NCI-H1436 (cell line): ENCODE measurements around the gene STAC3.
A peak's percentile ranks its signal among the peaks of the same experiment; 100 is the strongest.

Experiments
- DNase-seq: peaks from one replicate; lab custom pipeline; 2025; lab: John Stamatoyannopoulos, UW

STAC3 gene

DNA sequence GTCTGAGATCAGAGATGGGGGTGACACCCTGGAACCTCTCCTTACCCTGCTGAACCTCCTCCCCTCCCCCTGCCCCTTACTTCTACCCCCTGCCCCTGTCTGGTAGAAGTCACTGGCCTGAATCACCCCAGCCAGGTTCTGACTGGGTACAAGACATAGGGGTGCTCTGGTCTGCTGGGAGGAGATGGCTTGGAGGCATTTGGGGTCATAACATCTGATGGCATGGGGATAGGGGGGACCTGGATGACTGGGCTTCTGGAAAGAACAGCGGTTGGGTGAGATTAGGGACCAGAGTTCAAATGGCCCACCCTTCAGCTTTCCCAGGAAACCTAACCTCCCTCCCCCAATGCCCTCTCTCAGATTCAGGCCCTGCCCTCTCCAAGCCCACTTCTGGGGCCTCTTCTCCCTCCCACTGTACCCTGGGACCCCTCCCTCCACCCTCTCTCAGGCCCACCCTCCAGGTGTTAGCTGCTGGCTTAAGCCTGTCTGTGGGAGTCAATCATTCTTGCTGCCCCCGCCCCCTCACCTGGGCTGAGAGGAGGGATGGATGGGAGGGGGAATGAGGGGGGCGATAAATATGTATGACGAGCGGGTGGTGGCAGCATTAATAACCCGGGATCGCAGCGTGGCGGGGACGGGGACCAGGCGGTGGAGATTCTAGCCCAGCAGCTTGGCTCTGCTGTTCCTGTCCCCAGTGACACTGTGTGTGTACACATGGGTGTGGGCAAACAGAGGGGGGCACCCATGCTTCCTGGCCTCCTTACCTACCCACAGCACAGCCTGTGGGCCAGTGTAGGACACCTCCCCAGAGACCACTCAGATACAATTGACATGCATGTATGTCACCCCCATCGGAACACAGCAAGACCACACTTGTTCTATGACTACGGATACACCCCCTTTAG, 28.4 kb downstream of the STAC3 start:
- DNase-seq, result no peak

DNA sequence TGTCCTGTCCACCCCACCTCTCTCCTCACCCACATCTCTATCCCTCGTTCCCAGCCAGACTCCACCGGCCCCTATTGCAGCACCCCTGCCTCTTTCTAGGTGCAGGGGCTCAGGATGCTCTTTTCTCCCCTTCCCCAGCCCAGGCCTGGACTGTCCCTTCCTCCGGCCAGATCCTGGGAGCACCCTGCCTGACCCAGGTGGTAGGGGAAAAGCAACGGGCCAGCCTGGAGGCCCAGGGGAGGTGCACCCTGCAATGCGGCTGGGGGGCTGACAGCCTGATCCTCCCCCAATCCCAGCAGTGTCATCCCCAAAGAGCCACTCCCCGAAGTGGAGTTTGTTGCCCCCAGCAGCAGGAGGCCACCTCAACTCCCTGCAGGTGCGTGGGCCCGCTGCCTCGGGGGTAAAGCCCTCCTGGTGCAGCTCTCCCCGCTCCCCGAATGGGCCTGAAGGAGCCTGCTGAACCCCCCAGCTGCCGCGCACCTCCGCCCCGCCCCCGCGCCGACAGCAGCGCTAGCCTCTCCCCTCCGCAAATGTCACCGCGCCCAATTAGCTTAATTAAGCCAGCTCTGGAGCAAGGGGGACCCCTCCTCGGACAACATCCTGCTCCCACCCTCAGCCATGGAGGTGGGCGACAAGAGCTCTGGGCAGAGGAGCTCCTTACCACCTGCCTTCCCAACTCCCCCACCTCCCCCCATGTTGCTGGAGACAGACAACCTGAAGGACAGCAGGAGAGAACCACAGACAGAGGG, 29.6 kb downstream of the STAC3 start:
- no peak for DNase-seq

DNA sequence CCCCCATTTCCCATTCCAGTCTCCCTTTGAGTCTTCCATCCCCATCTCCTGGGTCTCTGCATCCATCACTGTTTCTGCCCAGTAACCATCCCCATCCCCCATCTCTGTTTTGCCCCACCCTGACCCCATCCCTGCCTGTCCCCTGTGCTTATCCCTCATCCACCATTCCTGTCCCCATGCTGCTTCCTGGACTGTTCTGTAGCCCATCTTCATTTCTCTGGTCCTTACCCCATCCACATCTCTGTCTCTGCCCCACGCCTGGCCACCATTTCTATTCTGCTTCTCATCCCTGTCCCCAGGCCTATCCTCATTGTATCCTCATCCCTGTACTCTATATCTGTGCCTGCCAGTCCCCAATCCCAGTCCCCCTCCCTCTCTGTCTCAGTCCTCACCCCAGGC, 30.2 kb downstream of the STAC3 start:
- DNase-seq, result no peak

DNA sequence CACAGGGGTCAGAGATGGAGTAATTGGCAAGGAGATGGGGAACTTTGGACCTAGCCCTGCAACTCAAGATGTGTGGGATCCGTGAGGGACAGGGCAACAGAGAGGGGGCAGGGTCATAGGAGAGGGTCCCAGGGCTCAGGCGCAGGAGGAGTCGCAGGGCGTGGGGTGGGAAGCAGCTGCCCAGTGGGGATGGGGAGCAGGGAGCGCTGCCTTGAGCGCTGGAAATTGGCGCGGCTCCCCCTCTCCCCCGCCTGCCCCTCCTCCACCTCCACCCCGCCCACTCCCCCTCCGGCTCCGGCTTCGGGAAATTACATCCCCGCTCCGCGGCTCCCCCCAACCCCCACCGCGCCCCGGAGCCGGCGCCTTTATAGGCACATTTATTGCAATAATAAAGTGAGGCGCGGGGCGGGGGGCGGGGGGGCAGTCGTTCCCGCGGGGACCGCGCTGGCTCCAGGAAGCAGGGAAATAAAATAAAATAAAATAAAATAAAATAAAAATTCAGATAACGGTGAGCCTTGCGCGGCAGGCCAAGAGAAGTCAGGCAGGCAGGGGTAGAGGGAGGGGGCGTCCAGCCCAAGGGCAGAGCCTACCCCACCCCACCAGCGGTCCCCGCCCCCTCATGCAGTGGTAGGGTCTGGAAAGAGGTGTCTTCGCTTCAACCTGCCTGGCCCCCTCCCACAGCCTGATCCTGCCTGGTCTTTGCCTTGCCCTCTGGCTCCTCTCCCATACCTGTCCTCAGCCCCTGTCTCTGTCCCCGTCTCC, 30.8 kb downstream of the STAC3 start:
- DNase-seq, result no peak

DNA sequence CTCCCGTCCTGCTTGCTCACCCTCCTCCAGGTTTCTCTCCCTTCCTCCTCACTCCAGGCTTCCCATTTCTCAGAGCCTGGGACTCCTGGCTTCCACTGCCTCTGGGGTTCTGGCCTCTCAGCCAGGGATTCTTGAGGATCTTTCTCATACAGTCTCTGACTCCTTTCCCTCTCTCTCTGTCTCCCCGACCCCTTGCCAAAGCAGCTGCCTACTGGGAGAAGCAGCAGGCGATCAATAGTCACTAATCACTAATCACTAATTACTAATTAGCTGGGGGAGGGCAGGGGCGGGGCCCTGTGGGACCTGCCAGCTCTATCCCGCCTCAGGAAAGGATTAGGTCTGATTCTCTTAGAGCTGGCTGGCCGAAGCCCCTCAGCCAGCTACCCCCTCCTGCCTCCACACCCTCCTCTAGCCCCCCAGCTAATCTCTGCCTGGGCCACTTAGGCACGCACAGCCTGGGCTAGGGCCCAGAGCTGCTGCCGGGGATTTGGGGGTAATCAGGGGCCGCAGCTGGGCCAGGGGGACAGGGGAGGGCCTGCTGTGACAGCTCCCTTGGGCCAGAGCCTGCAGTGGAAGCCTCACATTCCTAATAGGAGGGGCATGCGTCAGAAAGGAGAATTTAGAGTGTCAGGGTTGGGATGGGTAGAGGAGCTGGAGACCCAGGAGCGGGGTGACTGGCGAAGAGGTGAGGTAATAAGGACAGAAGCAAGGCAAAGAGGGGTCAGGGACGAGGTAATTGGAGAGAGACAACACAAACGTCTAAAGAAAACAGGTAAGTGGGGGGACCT, 31.6 kb downstream of the STAC3 start:
- no peak for DNase-seq

DNA sequence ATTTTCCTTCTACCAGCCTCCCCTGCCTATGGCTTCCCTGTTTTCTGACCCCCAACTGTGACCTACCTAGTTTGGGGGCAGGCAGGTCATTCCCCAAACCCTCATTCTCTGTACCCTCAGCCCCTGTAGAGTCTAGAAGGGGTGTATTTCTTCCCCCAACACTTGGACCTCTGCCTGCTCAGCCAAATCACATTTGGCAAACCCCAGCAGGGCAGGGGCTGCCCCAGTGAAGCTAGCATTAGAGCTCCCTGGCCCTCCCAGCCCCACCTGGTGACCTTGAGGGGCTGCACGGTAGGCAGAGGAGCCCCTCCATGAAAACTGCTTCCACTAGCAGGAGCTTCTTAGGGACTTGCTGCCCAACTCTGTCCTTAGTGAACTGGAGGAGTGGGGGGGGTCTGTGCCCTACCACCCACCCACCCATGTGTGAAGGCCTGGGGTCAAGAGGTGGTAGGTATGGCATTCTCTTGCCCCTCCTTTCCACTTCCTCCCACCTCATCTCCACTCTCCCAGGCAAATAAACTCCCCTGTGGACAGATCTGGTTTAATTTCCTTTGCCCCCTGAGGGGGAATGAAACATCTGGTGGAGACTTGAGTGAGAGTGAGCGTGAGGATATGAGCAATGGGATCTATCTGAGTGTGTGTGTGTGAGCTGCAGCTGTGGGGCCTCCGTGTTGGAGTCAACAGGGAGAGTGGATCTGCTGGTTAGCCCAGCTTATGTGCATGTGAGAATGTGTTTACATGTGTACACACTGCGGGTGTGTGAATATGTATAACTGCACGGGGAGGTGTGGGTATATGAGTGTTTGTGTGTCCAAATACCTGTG, 32.7 kb downstream of the STAC3 start:
- DNase-seq, result no peak

DNA sequence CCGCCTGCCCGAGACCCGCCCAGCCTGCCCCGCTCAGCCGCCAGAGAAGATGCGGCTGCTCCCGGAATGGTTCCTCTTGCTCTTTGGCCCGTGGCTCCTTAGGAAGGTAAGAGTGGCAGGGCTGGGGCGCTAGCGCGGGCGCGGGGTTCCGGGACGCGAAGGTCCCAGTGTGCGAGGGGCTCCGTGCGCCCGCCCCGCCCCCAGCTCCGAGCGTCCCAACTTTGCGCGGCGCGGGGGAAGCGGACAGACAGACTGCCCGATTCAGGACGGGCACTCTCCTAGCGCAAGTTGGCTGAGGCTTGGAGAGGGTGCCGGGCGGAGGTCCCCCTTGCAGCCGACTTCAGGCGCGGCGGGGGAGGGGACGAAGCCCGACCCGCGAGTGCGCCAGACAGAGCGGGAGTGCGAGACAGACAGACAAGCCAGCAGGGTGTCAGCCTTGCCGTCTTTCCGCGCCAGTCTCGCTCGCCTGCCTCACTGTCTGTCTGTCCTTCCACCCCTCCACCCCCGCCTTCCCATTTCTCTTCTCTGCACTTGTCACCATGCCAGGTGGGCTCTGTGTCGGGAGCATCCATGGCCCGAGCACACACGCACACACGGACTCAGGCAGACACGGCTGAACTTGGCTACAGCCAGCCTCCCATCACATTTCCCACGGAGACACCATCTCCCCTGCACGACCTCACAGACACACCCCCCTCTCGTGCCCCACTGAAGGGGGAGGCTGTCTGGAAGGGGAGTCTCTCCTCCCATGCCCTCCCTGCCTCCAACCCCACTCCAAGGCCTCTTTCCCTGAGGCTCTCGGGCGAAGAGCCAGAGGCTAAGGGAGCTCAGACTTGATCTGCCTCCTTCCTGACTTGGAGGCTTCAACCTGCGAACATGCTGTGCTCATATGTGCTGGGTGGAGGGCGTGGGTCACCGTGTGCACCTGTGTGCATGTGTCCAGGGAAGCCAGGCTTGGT, 33.8 kb downstream of the STAC3 start:
- DNase-seq, result no peak

DNA sequence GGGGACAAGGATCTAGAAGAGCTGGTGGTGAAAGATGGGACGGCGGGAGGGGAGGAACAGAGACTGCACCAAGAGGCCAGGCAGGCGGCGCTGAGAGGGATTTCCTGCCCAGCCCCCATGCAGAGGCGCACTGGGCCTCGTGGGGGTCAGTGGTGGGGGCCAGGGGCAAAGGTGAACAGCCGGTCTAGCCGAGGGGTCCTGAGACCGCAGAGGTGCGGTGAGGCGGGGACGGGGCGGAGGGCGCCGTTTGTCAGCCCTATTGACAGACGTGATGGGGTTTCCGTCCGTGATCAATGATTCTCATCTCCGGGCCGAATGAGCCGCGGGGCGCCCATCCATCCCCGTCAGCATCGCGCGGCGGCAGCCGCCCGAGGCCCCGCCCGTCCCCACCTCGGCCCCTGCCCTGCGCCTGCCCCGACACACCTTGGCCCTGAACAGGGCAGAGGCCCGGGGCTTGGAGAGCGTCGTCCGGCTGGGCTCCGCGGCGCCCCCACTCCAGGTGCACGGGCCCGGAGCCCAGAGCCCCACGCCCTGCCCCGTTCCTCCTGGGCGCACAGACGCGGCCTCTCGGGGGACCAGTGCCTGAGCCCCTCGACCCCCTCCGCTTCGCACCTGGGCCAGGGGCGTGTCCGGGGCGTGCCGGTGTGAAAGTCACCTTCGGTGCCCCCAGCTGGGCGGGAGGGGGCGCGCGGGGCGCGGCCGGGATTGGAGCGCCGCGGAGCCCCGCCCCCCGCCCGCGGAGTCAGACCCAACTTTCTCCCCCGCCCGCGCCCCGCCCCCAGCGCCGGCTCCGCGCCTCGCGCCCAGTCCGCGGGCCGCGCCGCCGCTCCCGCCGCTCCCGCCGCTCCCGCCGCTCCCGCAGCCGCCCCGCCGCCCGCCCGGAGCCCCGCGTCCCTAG, 34.7 kb downstream of the STAC3 start, which contains the start of gene NXPH4:
TSS of gene NXPH4 (plus strand) at position 781 of the 898 bp plus-strand sequence. CDS start 176 bp downstream, outside the sequence.
- peak; percentile 23 for DNase-seq

DNA sequence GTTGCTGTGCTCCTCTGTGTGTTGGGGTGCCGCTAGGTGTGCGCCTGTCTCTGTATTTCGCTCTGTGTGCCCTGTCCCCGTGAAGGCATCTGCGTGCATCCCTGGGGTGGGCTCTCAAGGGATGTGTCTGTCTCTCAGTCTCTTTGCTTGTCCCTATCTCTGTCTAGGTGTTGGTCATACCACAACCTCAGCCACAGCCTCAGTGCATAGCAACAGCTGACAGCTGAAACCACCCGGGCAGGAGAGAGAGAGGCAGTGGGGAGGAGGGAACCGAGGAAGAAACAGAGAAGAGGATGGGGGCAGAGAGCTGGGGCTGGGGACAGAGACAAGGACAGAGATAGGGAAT, 35.3 kb downstream of the STAC3 start:
- DNase-seq, result no peak

DNA sequence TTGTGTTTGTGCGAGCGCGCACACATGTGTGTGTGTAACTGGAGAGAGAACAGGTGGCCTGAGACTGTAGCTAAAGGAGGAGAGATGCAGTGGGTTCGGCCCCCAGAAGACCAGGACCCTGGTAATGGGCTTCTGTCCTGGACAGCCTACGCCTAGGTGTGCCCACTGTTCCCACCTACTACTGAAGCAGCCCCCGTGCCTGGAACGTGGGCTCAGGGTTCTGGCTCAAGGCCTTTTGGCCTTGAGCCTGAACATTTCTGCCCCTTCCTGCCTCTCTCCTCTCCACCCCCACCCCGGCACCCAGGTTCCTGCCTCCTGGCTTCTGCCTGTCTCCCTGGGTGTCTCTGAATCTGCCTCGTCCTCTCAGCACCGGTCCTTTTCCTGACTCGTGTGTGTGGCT, 35.9 kb downstream of the STAC3 start:
- no peak for DNase-seq

DNA sequence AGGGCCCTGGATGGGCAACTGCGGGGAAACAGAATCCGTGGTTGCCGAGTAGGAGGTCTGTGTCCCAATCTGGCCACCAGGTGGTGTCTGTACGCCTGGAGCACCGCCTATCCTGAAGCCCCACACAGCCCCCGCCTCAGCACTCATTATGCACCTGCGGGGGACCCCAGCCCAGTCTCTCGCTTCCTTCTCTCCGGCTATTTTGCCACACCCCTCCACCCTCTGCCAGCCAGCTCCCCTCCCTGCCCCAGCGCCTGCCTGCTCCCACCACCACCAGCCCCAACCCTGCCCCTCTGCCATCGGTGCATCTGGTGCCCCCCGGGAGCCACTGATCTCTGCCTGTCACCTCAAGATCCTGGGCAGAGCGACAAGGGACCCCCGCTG, 36.6 kb downstream of the STAC3 start:
- DNase-seq, result peak; percentile 71

DNA sequence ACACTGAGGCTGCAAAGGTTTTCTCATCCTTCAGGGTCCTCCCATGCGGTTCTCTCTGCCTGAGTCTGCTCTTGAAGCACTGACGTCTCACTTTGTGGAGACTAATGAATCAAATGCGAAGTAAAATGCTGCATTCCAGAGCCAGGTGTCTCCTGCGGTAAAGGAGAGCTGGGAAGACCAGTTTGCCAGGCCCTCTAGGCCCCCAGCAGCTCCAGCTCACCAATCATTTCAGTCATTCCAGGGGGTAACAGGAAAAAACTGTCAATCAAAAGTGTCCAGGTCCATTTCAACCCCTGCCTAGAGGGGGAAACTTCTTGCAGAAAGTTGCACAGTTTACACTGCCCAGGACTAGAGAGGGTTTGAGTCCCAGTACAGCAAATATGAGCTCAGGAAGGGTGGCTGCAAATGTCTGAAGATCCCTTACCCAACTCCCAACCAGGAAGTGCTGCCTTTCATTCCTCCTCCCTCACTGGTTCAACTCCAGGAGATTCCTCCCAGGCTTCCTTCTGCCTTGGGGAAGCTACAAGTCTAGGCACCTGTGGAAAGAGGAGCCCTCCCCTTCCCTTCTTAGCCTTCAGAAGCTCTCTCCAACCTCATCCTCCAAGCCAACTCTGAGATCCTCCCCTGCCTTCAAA, 37.1 kb downstream of the STAC3 start:
- DNase-seq, result no peak

DNA sequence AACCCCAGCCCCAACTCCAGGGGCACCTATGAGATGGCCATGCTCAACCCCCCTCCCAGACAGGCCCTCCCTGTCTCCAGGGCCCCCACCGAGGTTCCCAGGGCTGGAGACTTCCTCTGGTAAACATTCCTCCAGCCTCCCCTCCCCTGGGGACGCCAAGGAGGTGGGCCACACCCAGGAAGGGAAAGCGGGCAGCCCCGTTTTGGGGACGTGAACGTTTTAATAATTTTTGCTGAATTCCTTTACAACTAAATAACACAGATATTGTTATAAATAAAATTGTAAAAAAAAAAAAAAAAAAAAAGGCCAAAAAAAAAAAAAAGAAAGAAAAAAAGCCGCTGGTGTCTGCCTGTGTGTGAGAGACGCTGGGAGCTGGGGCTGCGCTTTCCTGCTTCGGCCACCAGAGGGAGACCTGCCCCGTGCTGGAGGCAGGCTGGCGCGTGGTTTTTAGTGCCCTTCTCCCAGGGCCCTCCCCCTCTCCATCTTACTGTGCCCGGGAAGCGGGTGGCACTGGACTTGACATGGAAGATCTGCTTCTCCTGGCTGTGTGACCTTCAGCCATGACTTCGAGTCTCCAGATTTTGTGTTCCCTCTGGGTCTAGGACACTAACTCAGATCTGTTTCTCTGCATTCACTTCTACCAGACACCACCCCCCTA, 37.8 kb downstream of the STAC3 start:
- DNase-seq, result peak; percentile 77

DNA sequence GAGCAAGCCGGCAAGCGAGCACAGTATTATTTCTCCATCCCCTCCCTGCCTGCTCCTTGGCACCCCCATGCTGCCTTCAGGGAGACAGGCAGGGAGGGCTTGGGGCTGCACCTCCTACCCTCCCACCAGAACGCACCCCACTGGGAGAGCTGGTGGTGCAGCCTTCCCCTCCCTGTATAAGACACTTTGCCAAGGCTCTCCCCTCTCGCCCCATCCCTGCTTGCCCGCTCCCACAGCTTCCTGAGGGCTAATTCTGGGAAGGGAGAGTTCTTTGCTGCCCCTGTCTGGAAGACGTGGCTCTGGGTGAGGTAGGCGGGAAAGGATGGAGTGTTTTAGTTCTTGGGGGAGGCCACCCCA, 38.3 kb downstream of the STAC3 start:
- no peak for DNase-seq

DNA sequence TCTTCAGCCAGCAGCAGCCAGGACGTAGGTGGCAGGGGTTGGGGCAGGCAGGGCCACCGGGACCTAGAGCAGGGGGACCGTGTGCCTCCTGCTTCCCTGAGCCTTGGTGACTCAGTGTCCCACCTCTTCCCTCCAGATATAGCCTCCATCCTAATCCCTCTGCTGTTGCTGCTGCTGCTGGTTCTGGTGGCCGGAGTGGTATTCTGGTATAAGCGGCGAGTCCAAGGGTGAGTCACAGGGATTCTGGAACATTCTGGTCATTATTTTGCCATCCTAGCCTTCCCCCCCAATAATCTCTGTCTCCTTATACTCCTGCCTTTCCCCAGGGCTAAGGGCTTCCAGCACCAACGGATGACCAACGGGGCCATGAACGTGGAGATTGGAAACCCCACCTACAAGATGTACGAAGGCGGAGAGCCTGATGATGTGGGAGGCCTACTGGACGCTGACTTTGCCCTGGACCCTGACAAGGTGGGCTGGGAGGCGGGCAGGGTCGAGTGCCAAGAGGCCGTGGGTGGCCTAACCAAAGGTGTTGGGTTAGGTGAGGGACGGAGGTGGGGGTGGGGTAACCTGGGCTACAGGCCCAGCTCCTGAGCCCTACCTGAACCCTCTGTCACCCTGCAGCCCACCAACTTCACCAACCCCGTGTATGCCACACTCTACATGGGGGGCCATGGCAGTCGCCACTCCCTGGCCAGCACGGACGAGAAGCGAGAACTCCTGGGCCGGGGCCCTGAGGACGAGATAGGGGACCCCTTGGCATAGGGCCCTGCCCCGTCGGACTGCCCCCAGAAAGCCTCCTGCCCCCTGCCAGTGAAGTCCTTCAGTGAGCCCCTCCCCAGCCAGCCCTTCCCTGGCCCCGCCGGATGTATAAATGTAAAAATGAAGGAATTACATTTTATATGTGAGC, 38.9 kb downstream of the STAC3 start:
- no peak for DNase-seq

DNA sequence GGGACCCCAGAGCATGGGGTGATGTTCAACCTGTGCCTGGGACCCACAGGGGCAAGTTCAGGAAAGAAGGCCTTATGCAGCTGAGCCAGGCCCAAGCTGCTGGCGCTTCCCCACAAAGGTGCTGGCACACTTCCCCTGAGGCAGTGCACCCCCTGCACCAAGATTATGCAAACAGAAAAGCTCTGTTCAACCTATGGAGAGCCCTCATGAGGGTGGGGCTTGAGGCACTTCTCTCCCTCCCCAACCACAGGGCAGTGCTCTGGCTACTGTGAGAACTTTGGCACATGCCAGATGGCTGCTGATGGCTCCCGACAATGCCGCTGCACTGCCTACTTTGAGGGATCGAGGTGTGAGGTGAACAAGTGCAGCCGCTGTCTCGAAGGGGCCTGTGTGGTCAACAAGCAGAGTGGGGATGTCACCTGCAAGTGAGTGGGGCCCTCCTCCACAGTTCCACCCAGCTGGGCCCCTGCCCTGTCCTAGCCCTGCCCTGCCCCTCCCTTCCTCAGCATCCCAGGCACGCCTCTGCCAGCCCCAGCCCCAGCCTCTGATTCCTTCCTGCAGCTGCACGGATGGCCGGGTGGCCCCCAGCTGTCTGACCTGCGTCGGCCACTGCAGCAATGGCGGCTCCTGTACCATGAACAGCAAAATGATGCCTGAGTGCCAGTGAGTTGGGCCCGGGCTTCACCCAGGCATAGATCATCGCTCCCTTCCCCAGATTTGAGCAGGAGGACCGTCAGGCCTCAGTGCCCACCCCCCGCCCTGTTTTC, 39.9 kb downstream of the STAC3 start:
- DNase-seq, result no peak
